ENCODE measurements around the gene AP2B1. TPM values are rescaled to one million over a fixed set of nuclear protein-coding genes. Genes with fewer than 3 reads are reported as not detected.
A peak's percentile ranks its signal among the peaks of the same experiment; 100 is the strongest.

The AP2B1 gene
- total RNA-seq, 3 donors from 2014 or later, result 127 to 177 (median 153) TPM

DNA sequence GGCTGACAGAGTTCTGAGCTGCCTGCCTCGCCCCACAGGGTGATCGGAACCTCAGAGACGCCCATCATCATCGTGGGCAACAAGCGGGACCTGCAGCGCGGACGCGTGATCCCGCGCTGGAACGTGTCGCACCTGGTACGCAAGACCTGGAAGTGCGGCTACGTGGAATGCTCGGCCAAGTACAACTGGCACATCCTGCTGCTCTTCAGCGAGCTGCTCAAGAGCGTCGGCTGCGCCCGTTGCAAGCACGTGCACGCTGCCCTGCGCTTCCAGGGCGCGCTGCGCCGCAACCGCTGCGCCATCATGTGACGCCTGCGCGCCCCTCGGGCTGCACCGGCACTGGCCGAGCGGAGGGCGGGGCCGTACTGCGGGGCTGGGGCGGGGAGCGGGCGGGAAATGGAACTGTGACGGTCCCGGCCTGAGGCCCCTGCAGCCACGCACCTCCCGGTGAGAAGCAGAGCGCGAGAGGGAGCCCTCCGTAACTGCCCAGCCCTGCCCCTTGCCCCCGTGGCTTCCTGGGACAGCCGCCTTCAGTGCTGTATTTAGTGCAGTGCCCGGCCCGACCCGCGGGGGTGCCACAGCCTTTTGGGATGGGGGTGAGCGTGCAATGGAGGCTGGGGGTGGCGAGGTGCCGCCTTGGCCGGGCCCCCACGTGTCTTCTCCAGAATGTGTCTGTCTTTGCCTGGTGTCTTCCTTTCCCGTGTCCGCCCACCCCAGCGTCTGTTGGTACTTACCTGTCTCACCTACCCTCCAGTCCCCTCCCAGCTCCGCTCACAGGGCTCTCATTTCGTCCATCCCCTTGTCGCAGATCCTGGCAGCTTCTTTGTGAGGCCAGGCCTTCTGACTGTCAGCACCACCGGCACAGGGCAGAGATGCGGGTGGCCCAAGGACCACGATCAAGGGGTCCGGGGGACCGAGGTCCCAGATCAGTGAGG, 154.1 kb downstream of the AP2B1 start:
- Histone ChIP-seq H3K4me3 (no peak overlapping the region), H3K36me3 (ENCODE audit: low read depth) (no peaks in the 10 kb centered on the region), H3K9me3 (no peaks in the 10 kb centered on the region), H3K4me1 (ENCODE audit: low read depth) (peaks cover 3% of the 10 kb centered on the region)
- TF ChIP-seq, protein P1, sequence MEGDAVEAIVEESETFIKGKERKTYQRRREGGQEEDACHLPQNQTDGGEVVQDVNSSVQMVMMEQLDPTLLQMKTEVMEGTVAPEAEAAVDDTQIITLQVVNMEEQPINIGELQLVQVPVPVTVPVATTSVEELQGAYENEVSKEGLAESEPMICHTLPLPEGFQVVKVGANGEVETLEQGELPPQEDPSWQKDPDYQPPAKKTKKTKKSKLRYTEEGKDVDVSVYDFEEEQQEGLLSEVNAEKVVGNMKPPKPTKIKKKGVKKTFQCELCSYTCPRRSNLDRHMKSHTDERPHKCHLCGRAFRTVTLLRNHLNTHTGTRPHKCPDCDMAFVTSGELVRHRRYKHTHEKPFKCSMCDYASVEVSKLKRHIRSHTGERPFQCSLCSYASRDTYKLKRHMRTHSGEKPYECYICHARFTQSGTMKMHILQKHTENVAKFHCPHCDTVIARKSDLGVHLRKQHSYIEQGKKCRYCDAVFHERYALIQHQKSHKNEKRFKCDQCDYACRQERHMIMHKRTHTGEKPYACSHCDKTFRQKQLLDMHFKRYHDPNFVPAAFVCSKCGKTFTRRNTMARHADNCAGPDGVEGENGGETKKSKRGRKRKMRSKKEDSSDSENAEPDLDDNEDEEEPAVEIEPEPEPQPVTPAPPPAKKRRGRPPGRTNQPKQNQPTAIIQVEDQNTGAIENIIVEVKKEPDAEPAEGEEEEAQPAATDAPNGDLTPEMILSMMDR (IDR thresholded peaks at IDR 0.05), result no peak
- intact Hi-C loops (cut with DNase I, micrococcal nuclease), result loop anchor here in 1 of 2 donors (10.0 kb wide), 1 partner anchor 136 kb away; no protein-coding TSS in a partner anchor
- peak; percentile 27 for ATAC-seq
- no peak for DNase-seq

DNA sequence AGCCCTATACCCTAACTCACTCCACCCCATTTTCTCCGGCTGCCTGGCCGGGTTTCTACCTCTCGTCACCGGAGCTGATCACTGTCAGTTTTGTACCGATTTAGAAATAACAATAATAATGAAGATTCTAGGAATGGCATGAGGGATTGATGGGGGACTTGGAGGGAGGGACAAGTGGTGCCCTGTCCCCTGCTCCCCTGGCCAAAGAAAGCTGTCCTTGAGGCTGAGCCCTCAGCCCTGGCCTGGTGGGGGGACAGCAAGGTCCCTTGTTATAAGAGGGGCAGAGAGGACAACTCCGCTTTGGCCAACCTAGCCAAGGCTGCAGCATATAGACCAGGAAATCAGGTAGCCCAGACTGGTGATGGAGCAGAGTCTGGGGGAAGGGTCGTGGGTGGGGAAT, 155.4 kb downstream of the AP2B1 start:
- no peak overlapping the region for H3K4me3 ChIP-seq
- intact Hi-C loops (cut with DNase I, micrococcal nuclease), result loop anchor here in 1 of 2 donors (10.0 kb wide), 1 partner anchor 138 kb away; no protein-coding TSS in a partner anchor

DNA sequence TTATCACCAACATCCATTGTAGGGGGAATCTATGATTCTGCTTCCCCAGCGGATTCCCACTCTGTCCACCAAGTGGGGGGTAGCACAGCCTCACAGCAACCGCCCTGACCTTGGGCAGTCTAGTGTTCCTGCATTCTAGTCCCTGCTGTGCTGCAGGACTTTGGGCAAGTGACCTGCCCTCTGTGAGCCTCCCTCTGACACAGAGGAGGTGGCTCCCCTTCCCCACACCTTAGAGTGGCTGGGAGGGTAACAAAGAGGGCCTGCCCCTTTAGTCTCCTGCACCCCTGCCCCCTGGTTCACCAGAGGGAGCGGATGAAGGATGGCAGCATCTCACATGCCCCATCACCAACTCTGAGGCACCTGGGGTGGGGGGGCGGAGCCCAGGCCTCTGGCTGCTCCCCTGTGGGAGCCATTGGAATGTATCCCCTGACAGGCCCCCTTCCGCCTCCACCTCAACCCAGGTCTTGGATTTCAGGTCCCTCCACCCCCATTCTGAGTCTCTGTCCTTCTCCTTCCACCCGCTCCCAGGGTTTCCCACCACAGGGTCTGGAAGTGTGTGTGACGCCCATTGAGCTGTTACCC, 155.9 kb downstream of the AP2B1 start:
- DNase-seq (no peak), ATAC-seq (no peak)
- intact Hi-C loops (cut with DNase I, micrococcal nuclease), result loop anchor here in 1 of 2 donors (10.0 kb wide), 1 partner anchor 138 kb away; no protein-coding TSS in a partner anchor
- H3K36me3 ChIP-seq (ENCODE audit: low read depth), result no peaks in the 10 kb centered on the region
- peaks cover 3% of the 10 kb centered on the region for H3K4me1 ChIP-seq (ENCODE audit: low read depth)
- H3K9me3 ChIP-seq, result no peaks in the 10 kb centered on the region
- TF ChIP-seq, protein P1 (IDR thresholded peaks at IDR 0.05), result no peak
- no peak overlapping the region for H3K4me3 ChIP-seq

More for the DNA sequence above, 155.4 kb downstream of the AP2B1 start:
- no peak for ATAC-seq
- H3K36me3 ChIP-seq (ENCODE audit: low read depth), result no peaks in the 10 kb centered on the region
- TF ChIP-seq, protein P1 (IDR thresholded peaks at IDR 0.05), result no peak
- H3K9me3 ChIP-seq, result no peaks in the 10 kb centered on the region
- peaks cover 3% of the 10 kb centered on the region for H3K4me1 ChIP-seq (ENCODE audit: low read depth)
- DNase-seq, result no peak

DNA sequence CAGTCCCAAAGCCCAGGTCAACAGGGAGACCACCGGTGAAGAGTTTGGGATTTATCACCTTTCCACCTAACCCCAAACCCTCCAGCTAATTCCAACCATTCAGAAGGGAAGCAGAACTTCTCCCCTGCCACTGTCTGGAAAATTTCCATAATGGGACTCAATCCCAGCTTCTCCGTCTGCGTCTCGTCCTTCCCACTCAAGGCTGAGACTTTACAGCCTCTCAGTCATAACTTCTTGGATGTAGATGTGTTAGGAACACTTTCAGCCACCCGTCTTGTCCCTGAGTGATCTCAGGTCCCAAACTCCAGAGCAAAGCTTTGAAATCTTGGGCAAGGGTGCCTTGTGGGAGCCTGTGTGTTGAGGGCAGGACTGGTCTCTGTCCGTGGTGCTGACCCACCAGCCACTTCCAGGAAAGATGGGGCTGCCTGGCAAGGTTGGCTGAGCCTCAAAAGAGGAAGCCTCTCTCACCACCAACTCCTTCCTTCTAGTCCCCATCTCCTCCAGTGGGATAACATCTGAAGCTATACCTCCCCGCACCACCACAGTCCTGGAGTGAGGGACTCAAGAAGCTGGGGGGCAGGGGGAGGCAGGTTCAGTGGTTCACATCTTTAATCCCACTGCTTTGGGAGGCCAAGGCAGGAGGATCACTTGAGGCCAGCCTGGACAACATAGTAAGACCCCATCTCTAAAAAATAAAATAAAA, 156.7 kb downstream of the AP2B1 start:
- TF ChIP-seq, protein P1 (IDR thresholded peaks at IDR 0.05), result no peak
- Histone ChIP-seq H3K4me3 (no peak overlapping the region), H3K9me3 (no peaks in the 10 kb centered on the region), H3K36me3 (ENCODE audit: low read depth) (no peaks in the 10 kb centered on the region), H3K4me1 (ENCODE audit: low read depth) (peaks cover 3% of the 10 kb centered on the region)
- DNase-seq (peak in 1 of 3 donors; percentile 24), ATAC-seq (no peak)
- intact Hi-C loops (cut with DNase I, micrococcal nuclease), result loop anchor here in 1 of 2 donors (10.0 kb wide), 1 partner anchor 139 kb away; no protein-coding TSS in a partner anchor

DNA sequence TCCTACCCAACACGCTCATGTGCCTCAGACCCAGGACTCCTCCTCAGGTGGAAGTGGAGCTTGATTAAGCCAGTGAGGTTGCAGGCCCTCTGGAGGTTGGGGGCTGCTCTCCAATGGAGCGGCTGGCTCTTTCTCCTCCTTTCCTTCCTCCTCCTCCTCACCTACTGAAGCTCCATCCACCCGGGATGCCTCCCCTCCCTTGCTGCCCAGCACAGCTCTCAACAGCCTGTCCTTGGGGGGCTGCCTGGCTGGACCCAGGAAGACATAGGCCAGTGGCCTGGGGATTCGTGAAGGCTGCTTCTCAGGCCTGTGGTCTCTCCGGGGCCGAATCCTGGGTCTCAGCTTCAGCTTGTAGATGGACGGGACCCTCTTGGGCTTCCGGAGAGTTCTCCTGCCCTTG, 157.7 kb downstream of the AP2B1 start:
- Histone ChIP-seq H3K36me3 (ENCODE audit: low read depth) (no peaks in the 10 kb centered on the region), H3K9me3 (no peaks in the 10 kb centered on the region), H3K4me1 (ENCODE audit: low read depth) (peaks cover 3% of the 10 kb centered on the region), H3K4me3 (no peak overlapping the region)
- DNase-seq (no peak), ATAC-seq (no peak)
- TF ChIP-seq, protein P1 (IDR thresholded peaks at IDR 0.05), result no peak
- intact Hi-C loops (cut with DNase I, micrococcal nuclease), result loop anchor here in 1 of 2 donors (5.0 to 10.0 kb wide), 2 partner anchors 140 to 433 kb away; no protein-coding TSS in a partner anchor

Data from mucosa of descending colon (tissue), 3 donors.